Measurements from ENCODE around the gene STAC. TPM values are rescaled to one million over a fixed set of nuclear protein-coding genes. Genes with fewer than 3 reads are reported as not detected.

STAC gene
- polyA plus RNA-seq, 1 experiment: 1.5 TPM

DNA sequence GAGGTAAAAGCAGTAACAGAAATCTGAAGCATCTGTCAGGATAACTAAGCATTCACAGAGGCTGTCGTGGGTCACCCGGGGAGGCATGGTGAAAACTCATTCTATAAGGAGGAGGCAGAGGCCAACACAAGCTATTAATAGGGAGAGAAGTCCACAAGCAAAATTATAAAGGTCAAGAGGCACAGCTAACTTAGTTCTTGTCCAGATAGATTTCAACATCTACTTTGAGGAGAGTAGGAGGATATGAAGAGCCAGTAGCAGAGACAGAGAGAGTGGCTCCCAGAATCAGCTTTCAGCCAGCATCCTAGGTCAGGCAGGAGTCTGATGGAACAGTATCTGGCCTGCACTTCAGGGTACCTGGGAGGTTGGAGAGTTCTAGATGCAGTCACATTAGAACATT lies 95.3 kb downstream of the STAC start:
- no peak for DNase-seq (ENCODE audit: low read depth, low spot score)
- POLR2A ChIA-PET: no interaction called here
- TF ChIP-seq, protein P1, sequence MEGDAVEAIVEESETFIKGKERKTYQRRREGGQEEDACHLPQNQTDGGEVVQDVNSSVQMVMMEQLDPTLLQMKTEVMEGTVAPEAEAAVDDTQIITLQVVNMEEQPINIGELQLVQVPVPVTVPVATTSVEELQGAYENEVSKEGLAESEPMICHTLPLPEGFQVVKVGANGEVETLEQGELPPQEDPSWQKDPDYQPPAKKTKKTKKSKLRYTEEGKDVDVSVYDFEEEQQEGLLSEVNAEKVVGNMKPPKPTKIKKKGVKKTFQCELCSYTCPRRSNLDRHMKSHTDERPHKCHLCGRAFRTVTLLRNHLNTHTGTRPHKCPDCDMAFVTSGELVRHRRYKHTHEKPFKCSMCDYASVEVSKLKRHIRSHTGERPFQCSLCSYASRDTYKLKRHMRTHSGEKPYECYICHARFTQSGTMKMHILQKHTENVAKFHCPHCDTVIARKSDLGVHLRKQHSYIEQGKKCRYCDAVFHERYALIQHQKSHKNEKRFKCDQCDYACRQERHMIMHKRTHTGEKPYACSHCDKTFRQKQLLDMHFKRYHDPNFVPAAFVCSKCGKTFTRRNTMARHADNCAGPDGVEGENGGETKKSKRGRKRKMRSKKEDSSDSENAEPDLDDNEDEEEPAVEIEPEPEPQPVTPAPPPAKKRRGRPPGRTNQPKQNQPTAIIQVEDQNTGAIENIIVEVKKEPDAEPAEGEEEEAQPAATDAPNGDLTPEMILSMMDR (IDR thresholded peaks at IDR 0.05; ENCODE audit: low read depth, low read length): no peak
- Histone ChIP-seq H3K27ac (ENCODE audit: low read depth, low read length) (no peak overlapping the region), H3K27me3 (ENCODE audit: control insufficient read depth, insufficient read depth, low read length) (no peaks in the 10 kb centered on the region), H3K9me3 (ENCODE audit: control insufficient read depth, insufficient read depth, low read length) (no peaks in the 10 kb centered on the region; the same call in 1 of the 2 replicates), H3K4me3 (ENCODE audit: low read depth, low read length) (no peak overlapping the region)
- CTCF ChIA-PET: no interaction called here

DNA sequence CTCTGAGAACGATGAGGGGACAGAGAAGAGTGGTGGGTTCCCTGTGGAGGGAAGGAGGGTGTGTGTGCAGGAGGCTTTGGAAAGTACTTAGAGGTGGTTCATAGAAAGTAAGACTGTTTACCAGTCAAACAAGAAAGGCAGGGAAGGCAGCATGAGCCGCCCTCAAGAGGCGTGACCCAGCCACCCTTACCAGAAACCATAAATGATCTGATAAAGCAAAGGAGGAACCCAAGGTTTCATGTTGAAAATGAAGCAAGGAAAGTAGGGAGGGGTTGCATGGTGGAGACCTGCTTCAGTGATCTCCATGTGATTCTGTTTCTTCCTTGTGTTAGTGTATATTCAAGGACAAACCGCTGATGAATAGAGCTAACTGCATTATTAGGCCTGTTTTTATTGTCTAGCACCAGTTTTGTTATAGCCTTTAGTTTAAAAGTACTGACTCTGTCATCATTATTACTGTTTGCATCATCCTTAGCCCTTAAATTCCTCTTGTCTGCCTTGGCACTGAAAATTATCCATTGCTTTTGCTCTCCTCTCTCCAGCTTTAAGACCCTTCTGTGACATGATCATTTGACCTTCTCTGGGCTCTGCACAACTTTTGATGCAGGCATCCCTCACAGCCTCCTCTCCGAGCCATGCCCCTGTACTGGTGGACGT lies 96.1 kb downstream of the STAC start:
- H3K27ac ChIP-seq (ENCODE audit: low read depth, low read length): no peak overlapping the region
- H3K4me3 ChIP-seq (ENCODE audit: low read depth, low read length): no peak overlapping the region
- POLR2A ChIA-PET: no interaction called here
- H3K9me3 ChIP-seq (ENCODE audit: control insufficient read depth, insufficient read depth, low read length): no peaks in the 10 kb centered on the region; the same call in 1 of the 2 replicates
- no peak for DNase-seq (ENCODE audit: low read depth, low spot score)
- CTCF ChIA-PET: no interaction called here
- no peaks in the 10 kb centered on the region for H3K27me3 ChIP-seq (ENCODE audit: control insufficient read depth, insufficient read depth, low read length)
- TF ChIP-seq, protein P1 (IDR thresholded peaks at IDR 0.05; ENCODE audit: low read depth, low read length): no peak

DNA sequence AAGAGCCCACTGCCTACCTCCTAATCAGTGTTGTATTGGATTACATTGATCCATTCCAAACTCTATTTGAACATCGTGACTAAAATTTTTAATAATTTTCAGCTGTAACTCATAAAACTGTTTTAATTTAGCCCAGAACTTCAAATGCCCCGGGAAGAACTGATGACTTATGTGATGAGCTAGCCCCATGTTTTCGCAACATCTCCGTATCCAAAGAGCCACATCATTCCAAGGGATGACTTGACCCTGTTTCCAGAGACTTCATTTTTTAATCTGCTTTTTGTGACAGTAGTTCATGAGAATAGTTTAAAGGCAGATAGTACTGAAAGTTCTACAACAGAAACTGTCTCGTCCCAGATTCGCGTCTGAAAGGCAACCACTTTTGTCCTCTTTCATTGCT lies 97.4 kb downstream of the STAC start:
- Histone ChIP-seq H3K9me3 (ENCODE audit: control insufficient read depth, insufficient read depth, low read length) (no peaks in the 10 kb centered on the region), H3K4me3 (ENCODE audit: low read depth, low read length) (no peak overlapping the region), H3K27me3 (ENCODE audit: control insufficient read depth, insufficient read depth, low read length) (peaks cover 3% of the 10 kb centered on the region), H3K27ac (ENCODE audit: low read depth, low read length) (no peak overlapping the region)
- TF ChIP-seq, protein P1 (IDR thresholded peaks at IDR 0.05; ENCODE audit: low read depth, low read length): no peak
- ChIA-PET POLR2A (no interaction called here), CTCF (no interaction called here)
- DNase-seq (ENCODE audit: low read depth, low spot score): no peak

DNA sequence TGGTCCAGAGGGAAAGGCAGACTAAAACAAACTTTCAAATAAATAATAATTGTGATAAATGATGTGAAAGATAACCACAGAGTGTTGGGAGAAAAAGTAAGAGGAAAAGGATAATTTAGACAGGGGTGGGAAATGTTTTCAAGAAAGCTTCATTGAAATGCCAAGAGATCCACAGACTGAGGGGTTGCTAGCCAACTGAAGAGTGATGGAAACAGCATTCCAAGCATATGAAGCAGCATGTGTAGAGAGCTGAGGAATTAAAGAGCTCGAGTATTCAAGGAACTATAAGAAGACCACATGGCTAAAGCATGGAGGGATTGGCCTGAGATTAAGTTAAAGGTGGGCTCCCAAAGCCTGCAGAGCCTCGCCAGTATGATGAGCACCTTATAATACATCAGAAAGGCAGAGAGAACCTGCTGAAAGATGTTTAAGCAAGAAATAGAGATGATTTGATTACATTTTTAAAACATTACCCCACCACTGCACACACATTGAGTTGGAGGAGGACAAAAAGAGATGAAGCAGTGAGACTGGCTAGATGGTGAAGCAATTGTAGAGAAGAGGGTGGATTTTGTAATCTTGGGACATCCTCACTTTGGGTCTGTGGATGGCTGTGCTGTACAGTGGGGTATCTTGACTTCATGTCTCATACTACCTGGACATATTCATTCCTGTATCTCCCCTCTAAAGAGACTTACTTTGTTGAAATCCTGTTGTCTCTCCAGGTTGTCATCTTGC lies 100.8 kb downstream of the STAC start:
- DNase-seq (ENCODE audit: low read depth, low spot score): peak; percentile 10
- no peak overlapping the region for H3K27ac ChIP-seq (ENCODE audit: low read depth, low read length)
- no peak overlapping the region for H3K4me3 ChIP-seq (ENCODE audit: low read depth, low read length)
- POLR2A ChIA-PET: no interaction called here
- CTCF ChIA-PET: no interaction called here
- no peaks in the 10 kb centered on the region for H3K9me3 ChIP-seq (ENCODE audit: control insufficient read depth, insufficient read depth, low read length)
- TF ChIP-seq, protein P1 (IDR thresholded peaks at IDR 0.05; ENCODE audit: low read depth, low read length): no peak
- H3K27me3 ChIP-seq (ENCODE audit: control insufficient read depth, insufficient read depth, low read length): peaks cover 3% of the 10 kb centered on the region

DNA sequence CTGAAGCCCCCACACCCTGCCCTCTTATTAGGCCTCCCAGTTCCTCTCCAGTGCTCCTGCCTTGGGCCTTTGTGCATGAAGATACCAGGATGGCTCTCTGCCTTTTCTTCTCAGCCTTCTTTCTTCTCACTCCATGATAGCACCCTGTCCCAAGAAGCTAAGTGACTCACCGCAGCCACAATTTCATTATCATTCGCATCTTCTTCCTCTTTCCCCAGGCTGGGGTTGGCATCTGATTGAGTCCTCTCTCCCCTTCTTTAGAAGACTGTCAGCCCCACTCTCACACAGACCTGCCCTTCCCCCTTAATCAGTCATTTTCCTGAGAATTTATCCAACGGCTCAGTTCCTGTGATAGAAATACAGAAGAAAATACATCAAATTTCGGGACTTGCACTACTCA lies 102.0 kb downstream of the STAC start:
- TF ChIP-seq, protein P1 (IDR thresholded peaks at IDR 0.05; ENCODE audit: low read depth, low read length): no peak
- Histone ChIP-seq H3K27me3 (ENCODE audit: control insufficient read depth, insufficient read depth, low read length) (peaks cover 3% of the 10 kb centered on the region), H3K27ac (ENCODE audit: low read depth, low read length) (no peak overlapping the region), H3K4me3 (ENCODE audit: low read depth, low read length) (no peak overlapping the region), H3K9me3 (ENCODE audit: control insufficient read depth, insufficient read depth, low read length) (no peaks in the 10 kb centered on the region)
- ChIA-PET POLR2A (no interaction called here), CTCF (no interaction called here)
- no peak for DNase-seq (ENCODE audit: low read depth, low spot score)

Measured in AG04450 (cell line).